ENCODE measurements around the gene ALDOA. TPM values are rescaled to one million over a fixed set of nuclear protein-coding genes. Genes with fewer than 3 reads are reported as not detected.

ALDOA gene
- polyA plus RNA-seq, 10 donors, result 1,170 to 2,766 (median 2,118) TPM

GRCh38 chr16:30066761-30067583 is 1.4 kb downstream of the ALDOA start:
- peak in 2 of 3 donors; percentile 40 to 47 for DNase-seq

- no peak for DNase-seq
These were observed 2.0 kb downstream of the ALDOA start for GRCh38 chr16:30067584-30067916.

- DNase-seq, result no peak
These were observed 2.8 kb downstream of the ALDOA start for GRCh38 chr16:30068333-30068732.

GRCh38 chr16:30068750-30069610 is 3.4 kb downstream of the ALDOA start:
- DNase-seq, result no peak

GRCh38 chr16:30069611-30070462 is 4.3 kb downstream of the ALDOA start:
- peak in 1 of 3 donors; percentile 25 for DNase-seq

GRCh38 chr16:30070490-30070889 is 4.9 kb downstream of the ALDOA start:
- no peak for DNase-seq

- peak; percentile 88 to 96 (median 93) for DNase-seq
These were observed 10.1 kb downstream of the ALDOA start, which contains the start of gene PPP4C for GRCh38 chr16:30075503-30076275. Gene PPP4C, plus strand, starts transcription at chr16:30075994. Its CDS starts 384 bp downstream, at chr16:30076378.

- DNase-seq, result no peak
These were observed 10.8 kb downstream of the ALDOA start for GRCh38 chr16:30076276-30076791.

- no peak for DNase-seq
These were observed 12.1 kb downstream of the ALDOA start for GRCh38 chr16:30077656-30078055.

- DNase-seq, result no peak
These were observed 13.2 kb downstream of the ALDOA start for GRCh38 chr16:30078744-30079143.

- DNase-seq, result no peak
These were observed 13.9 kb downstream of the ALDOA start for GRCh38 chr16:30079480-30079879.

- DNase-seq, result no peak
These were observed 17.1 kb downstream of the ALDOA start for GRCh38 chr16:30082545-30083090.

- DNase-seq, result no peak
These were observed 17.9 kb downstream of the ALDOA start for GRCh38 chr16:30083216-30084055.

GRCh38 chr16:30084096-30084815 is 18.7 kb downstream of the ALDOA start:
- DNase-seq, result no peak

- no peak for DNase-seq
These were observed 19.2 kb downstream of the ALDOA start for GRCh38 chr16:30084816-30085159.

- DNase-seq, result no peak
These were observed 19.7 kb downstream of the ALDOA start for GRCh38 chr16:30085247-30085646.

GRCh38 chr16:30085820-30086219 is 20.3 kb downstream of the ALDOA start:
- DNase-seq, result no peak

GRCh38 chr16:30086291-30087140 is 21.0 kb downstream of the ALDOA start:
- DNase-seq, result no peak

All from muscle of back (tissue), 11 donors.